Lung (tissue), 12 donors: Measurements from ENCODE around the gene TBX6. TPM values are rescaled to one million over a fixed set of nuclear protein-coding genes. Genes with fewer than 3 reads are reported as not detected.
"Not testable (repeated sequence)": the region's sequence is repeated elsewhere in the genome, so short reads cannot be mapped to it uniquely, and the experiment has no call there.

Experiments
- ATAC-seq: fragments of 200-7000 bp; cut with Tn5 transposase; one replicate; pipeline ENCODE4 v1.9.1; 2020; ENCODE audit warnings: moderate number of reproducible peaks; ENCODE audit not compliant: insufficient read depth, low FRiP score
- DNase-seq, 3 donors: peaks; one replicate each; pipeline ENCODE4 v3.0.0-alpha.2; 2013 to 2017
- H3K27ac ChIP-seq, 2 donors: one replicate each; pipeline ENCODE4 v1.5.1; 2013; ENCODE audit warnings: mild to moderate bottlenecking in 2 of 2, moderate library complexity in 2 of 2, control low read depth in 1 of 2, inconsistent platforms in 1 of 2, low read depth in 1 of 2, low read length in 1 of 2
- H3K27me3 ChIP-seq, 3 donors: one replicate each; pipeline ENCODE4 v1.5.1; 2013; ENCODE audit warnings: low read length in 2 of 3; ENCODE audit not compliant: control insufficient read depth in 3 of 3, insufficient read depth in 3 of 3
- H3K36me3 ChIP-seq, 4 donors: one replicate each; pipeline ENCODE4 v1.5.1; 2013; ENCODE audit warnings: low read length in 4 of 4, mild to moderate bottlenecking in 1 of 4, moderate library complexity in 1 of 4; ENCODE audit not compliant: control insufficient read depth in 4 of 4, insufficient read depth in 4 of 4
- H3K4me1 ChIP-seq, 5 donors: one replicate each; pipeline ENCODE4 v1.5.1; 2013; ENCODE audit warnings: low read length in 5 of 5, mild to moderate bottlenecking in 2 of 5, moderate library complexity in 1 of 5; ENCODE audit not compliant: control insufficient read depth in 5 of 5, insufficient read depth in 5 of 5
- H3K4me3 ChIP-seq: one replicate; pipeline ENCODE4 v1.5.1; 2013; ENCODE audit warnings: mild to moderate bottlenecking, control low read depth, moderate library complexity
- H3K9ac ChIP-seq, 2 donors: one replicate each; pipeline ENCODE4 v1.5.1; 2013; ENCODE audit warnings: low read length in 2 of 2, control low read depth in 1 of 2; ENCODE audit not compliant: insufficient read depth in 1 of 2
- H3K9me3 ChIP-seq, 4 donors: one replicate each; pipeline ENCODE4 v1.5.1; 2013; ENCODE audit warnings: low read length in 3 of 4, mild to moderate bottlenecking in 1 of 4, moderate library complexity in 1 of 4; ENCODE audit not compliant: control insufficient read depth in 4 of 4, insufficient read depth in 3 of 4
- CTCF ChIP-seq: IDR thresholded peaks from 2 replicates; pipeline ENCODE4 v1.5.1; 2012; ENCODE audit warnings: mild to moderate bottlenecking; ENCODE audit errors: control extremely low read depth, extremely low read depth
- WGBS, 2 donors: extraction: QIAGEN DNeasy Blood & Tissue Kit; methylation state at CpG; one replicate each; pipeline ENCODE4 v1.1.7; 2013; 5-methylcytosine and 5-hydroxymethylcytosine counted together
- polyA plus RNA-seq, 2 donors: library from polyadenylated mRNA; stranded (reverse); fragments of 200-250 nt; gene quantifications; one replicate each; pipeline ENCODE4 v1.2.1, GENCODE V29; 2013
- total RNA-seq, 2 donors: library from RNA; depleted of rRNA in 1 of 2; stranded (reverse); fragments of >200 nt in 1 of 2; gene quantifications; one replicate each; pipeline ENCODE4 v1.2.1, GENCODE V29; 2014 to 2021
- donor health status: control.
- donor health status: control.
- donor health status: Bipolar disorder and iron deficiency.
- donor health status: healthy.
- donor health status: DM: yes; HTN: yes; CAD: no.

TBX6 gene
- total and polyA plus RNA-seq, 4 donors = 0.60 to 1.7 (median 1.3) TPM

GRCh38 chr16:30117768-30118167 lies 26.0 kb upstream of the TBX6 start:
- Histone ChIP-seq H3K4me1 (peaks cover 0 to 7% (median 7%) of the 10 kb centered on the region in 5 donors), H3K27me3 (no peaks in the 10 kb centered on the region), H3K36me3 (peaks cover 0 to 44% (median 31%) of the 10 kb centered on the region in 4 donors), H3K9ac (no peak overlapping the region), H3K4me3 (no peak overlapping the region), H3K9me3 (no peaks in the 10 kb centered on the region), H3K27ac (no peak overlapping the region)
- 95 to 98% methylated on average over 10 of the region's 10 CpGs for WGBS, 2 donors
- TF ChIP-seq CTCF = no peak
- DNase-seq = no peak
- ATAC-seq = no peak

- no peak overlapping the region for H3K27ac ChIP-seq
- WGBS, 2 donors = 92 to 97% methylated on average over 16 of the region's 16 CpGs
- peaks cover 0 to 7% (median 2%) of the 10 kb centered on the region in 5 donors for H3K4me1 ChIP-seq
- peaks cover 0 to 51% (median 34%) of the 10 kb centered on the region in 4 donors for H3K36me3 ChIP-seq
- ATAC-seq = no peak
- no peaks in the 10 kb centered on the region for H3K27me3 ChIP-seq
- H3K4me3 ChIP-seq = no peak overlapping the region
- DNase-seq = no peak
- no peak for TF ChIP-seq CTCF
- H3K9ac ChIP-seq = no peak overlapping the region
- no peaks in the 10 kb centered on the region for H3K9me3 ChIP-seq
These were observed 24.8 kb upstream of the TBX6 start for GRCh38 chr16:30116291-30117207.

GRCh38 chr16:30115238-30115637 lies 23.5 kb upstream of the TBX6 start:
- WGBS, 2 donors = 70 to 84% methylated on average over 7 of the region's 7 CpGs
- Histone ChIP-seq H3K4me1 (peaks cover 0 to 3% (median 0%) of the 10 kb centered on the region in 5 donors), H3K27ac (peak overlapping the region in 1 of 2 donors; percentile 32), H3K9ac (no peak overlapping the region), H3K9me3 (no peaks in the 10 kb centered on the region), H3K36me3 (peaks cover 0 to 51% (median 32%) of the 10 kb centered on the region in 4 donors), H3K4me3 (no peak overlapping the region), H3K27me3 (no peaks in the 10 kb centered on the region)
- peak; percentile 56 for ATAC-seq
- no peak for TF ChIP-seq CTCF
- DNase-seq = no peak

- not testable (repeated sequence) for H3K4me3 ChIP-seq, H3K9me3 ChIP-seq, DNase-seq, ATAC-seq, H3K9ac ChIP-seq, H3K27me3 ChIP-seq, H3K4me1 ChIP-seq
- WGBS, 2 donors = 81 to 86% methylated on average over 7 of the region's 7 CpGs
- peak overlapping the region in 1 of 2 donors; percentile 41 for H3K27ac ChIP-seq
- peaks cover 0 to 49% (median 32%) of the 10 kb centered on the region in 4 donors for H3K36me3 ChIP-seq
These were observed 23.1 kb upstream of the TBX6 start for GRCh38 chr16:30114833-30115232.
